PC-9 (cell line): ENCODE results near the gene MFRP. TPM values are rescaled to one million over a fixed set of nuclear protein-coding genes. Genes with fewer than 3 reads are reported as not detected.

Experiments
- BruUV-seq: library from RNA; stranded (reverse); fragments of 400-500 nt; replicated peaks from 2 replicates; lab custom pipeline; 2021; lab: Mats Ljungman, UMichigan
- CTCF ChIA-PET: fragments of 300-600 bp; sonication (Branson Sonifier 250); formaldehyde crosslinking; loops from one replicate; lab custom pipeline; 2022; ENCODE audit warnings: antibody characterized with exemption; lab: Charles Lee
- POLR2A ChIA-PET: fragments of 300-600 bp; sonication (Branson Sonifier 250); formaldehyde crosslinking; loops from one replicate; lab custom pipeline; 2022; ENCODE audit warnings: antibody characterized with exemption; ENCODE audit not compliant: unreplicated experiment; lab: Charles Lee
- DNase-seq, 2 experiments: peaks; one replicate each; pipeline versions ENCODE4 v3.0.0 to v3.0.0-alpha.2; 2015 to 2022; ENCODE audit warnings: mixed read lengths in 1 of 2
- H2AFZ ChIP-seq: fragments of 200-600 bp; sonication (generic); 2 replicates; pipeline ENCODE4 v1.8.1; 2017; ENCODE audit warnings: antibody characterized with exemption
- H3F3A ChIP-seq: fragments of 200-600 bp; sonication (generic); 2 replicates; pipeline ENCODE4 v1.8.1; 2017; ENCODE audit warnings: antibody characterized with exemption, mild to moderate bottlenecking, low read depth; ENCODE audit not compliant: insufficient read depth
- H3K27ac ChIP-seq: fragments of 200-600 bp; sonication (generic); 2 replicates; pipeline ENCODE4 v1.6.1; 2016; ENCODE audit warnings: mixed run types
- H3K27me3 ChIP-seq: fragments of 200-600 bp; sonication (generic); 2 replicates; pipeline ENCODE4 v1.6.1; 2016; ENCODE audit warnings: low read depth, mixed run types; ENCODE audit not compliant: insufficient read depth
- H3K36me3 ChIP-seq: fragments of 200-600 bp; sonication (generic); 2 replicates; pipeline ENCODE4 v1.6.1; 2016; ENCODE audit warnings: low read depth, mixed run types
- H3K4me1 ChIP-seq: fragments of 200-600 bp; sonication (generic); replicated peaks from 2 replicates; pipeline ENCODE4 v1.6.1; 2016; ENCODE audit warnings: mixed run types; ENCODE audit not compliant: insufficient read depth
- H3K4me2 ChIP-seq: fragments of 200-600 bp; sonication (generic); 2 replicates; pipeline ENCODE4 v1.6.1; 2017; ENCODE audit warnings: mixed run types
- H3K4me3 ChIP-seq: fragments of 200-600 bp; sonication (generic); 2 replicates; pipeline ENCODE4 v1.6.1; 2016; ENCODE audit warnings: mixed run types
- H3K79me2 ChIP-seq: fragments of 200-600 bp; sonication (generic); 2 replicates; pipeline ENCODE4 v1.6.1; 2017; ENCODE audit warnings: low read depth, mixed run types
- H3K9me2 ChIP-seq: fragments of 200-600 bp; sonication (generic); 2 replicates; pipeline ENCODE4 v1.8.1; 2017; ENCODE audit warnings: mild to moderate bottlenecking; ENCODE audit not compliant: insufficient read depth
- H3K9me3 ChIP-seq: fragments of 200-600 bp; sonication (generic); 2 replicates; pipeline ENCODE4 v1.8.1; 2016; ENCODE audit warnings: low read depth; ENCODE audit not compliant: insufficient read depth
- H4K20me1 ChIP-seq: fragments of 200-600 bp; sonication (generic); 2 replicates; pipeline ENCODE4 v1.8.1; 2017; ENCODE audit not compliant: insufficient read depth
- EZH2 ChIP-seq: fragments of 200-600 bp; sonication (generic); IDR thresholded peaks from 2 replicates; pipeline ENCODE4 v1.8.0; 2017; ENCODE audit warnings: antibody characterized with exemption, low read depth
- intact Hi-C: fragments of 100-400 bp; cut with micrococcal nuclease; formaldehyde crosslinking; loops from one replicate; pipeline ENCODE4 v1.10.0; 2022; ENCODE audit not compliant: unreplicated experiment
- total RNA-seq: library from RNA; stranded (reverse); gene quantifications from 2 replicates; pipeline ENCODE4 v1.2.3, GENCODE V29; 2021
- TF ChIP-seq, protein P1 (sequence below): fragments of 200-600 bp; sonication (generic); conservative IDR thresholded peaks from 2 replicates; pipeline ENCODE4 v1.6.1; 2017; ENCODE audit warnings: mixed run types, antibody characterized with exemption, mild to moderate bottlenecking, moderate library complexity

Gene MFRP
- total RNA-seq, 1 experiment from 2014 or later = not detected

DNA sequence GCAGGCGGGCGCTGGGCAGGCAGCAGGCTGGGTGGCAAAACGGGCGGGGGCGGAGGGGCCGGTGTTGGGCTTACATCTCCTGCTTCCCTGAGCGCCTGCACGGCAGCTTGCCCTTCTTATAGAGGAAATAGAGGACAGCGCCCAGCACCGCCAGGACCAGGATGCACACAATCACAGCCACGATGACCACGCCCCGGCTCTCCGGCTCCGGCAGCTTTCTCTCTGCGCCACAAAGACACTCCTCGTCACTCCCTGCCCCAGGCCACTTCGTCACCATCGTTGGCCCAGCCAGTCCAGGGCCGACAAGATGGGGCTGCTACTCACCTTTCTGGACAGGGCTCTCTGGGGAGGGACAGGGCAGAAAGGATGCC lies 35.8 kb downstream of the MFRP start:
- CTCF ChIA-PET = no interaction called here
- peaks cover 17% of the 10 kb centered on the region for H3F3A ChIP-seq
- no peaks in the 10 kb centered on the region for H4K20me1 ChIP-seq
- no peak overlapping the region for H3K4me3 ChIP-seq
- H3K36me3 ChIP-seq = no peaks in the 10 kb centered on the region
- H3K9me3 ChIP-seq = no peaks in the 10 kb centered on the region
- H3K9me2 ChIP-seq = no peaks in the 10 kb centered on the region
- no peaks in the 10 kb centered on the region for H3K79me2 ChIP-seq
- DNase-seq = no peak
- BruUV-seq = no TSS peak
- POLR2A ChIA-PET = no interaction called here
- H3K4me1 ChIP-seq = peaks cover 7% of the 10 kb centered on the region
- H3K27me3 ChIP-seq = 0 out of 2 replicates have a peak, but pooled peaks cover 2% of the 10 kb centered on the region
- H3K4me2 ChIP-seq = no peak overlapping the region
- no peak overlapping the region for H3K27ac ChIP-seq
- intact Hi-C loops = no loop called here
- TF ChIP-seq, protein P1, sequence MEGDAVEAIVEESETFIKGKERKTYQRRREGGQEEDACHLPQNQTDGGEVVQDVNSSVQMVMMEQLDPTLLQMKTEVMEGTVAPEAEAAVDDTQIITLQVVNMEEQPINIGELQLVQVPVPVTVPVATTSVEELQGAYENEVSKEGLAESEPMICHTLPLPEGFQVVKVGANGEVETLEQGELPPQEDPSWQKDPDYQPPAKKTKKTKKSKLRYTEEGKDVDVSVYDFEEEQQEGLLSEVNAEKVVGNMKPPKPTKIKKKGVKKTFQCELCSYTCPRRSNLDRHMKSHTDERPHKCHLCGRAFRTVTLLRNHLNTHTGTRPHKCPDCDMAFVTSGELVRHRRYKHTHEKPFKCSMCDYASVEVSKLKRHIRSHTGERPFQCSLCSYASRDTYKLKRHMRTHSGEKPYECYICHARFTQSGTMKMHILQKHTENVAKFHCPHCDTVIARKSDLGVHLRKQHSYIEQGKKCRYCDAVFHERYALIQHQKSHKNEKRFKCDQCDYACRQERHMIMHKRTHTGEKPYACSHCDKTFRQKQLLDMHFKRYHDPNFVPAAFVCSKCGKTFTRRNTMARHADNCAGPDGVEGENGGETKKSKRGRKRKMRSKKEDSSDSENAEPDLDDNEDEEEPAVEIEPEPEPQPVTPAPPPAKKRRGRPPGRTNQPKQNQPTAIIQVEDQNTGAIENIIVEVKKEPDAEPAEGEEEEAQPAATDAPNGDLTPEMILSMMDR = no peak
- TF ChIP-seq EZH2 = no peak
- no peak overlapping the region for H2AFZ ChIP-seq

GRCh38 chr11:119309953-119310681 lies 36.4 kb downstream of the MFRP start:
- Histone ChIP-seq H2AFZ (no peak overlapping the region), H3K4me1 (peaks cover 1% of the 10 kb centered on the region; the same call in 1 of the 2 replicates), H3F3A (peaks cover 17% of the 10 kb centered on the region), H3K4me2 (no peak overlapping the region), H3K9me3 (no peaks in the 10 kb centered on the region), H3K79me2 (no peaks in the 10 kb centered on the region), H4K20me1 (no peaks in the 10 kb centered on the region), H3K9me2 (no peaks in the 10 kb centered on the region), H3K27me3 (no peaks in the 10 kb centered on the region), H3K4me3 (no peak overlapping the region), H3K36me3 (no peaks in the 10 kb centered on the region), H3K27ac (no peak overlapping the region)
- intact Hi-C loops = no loop called here
- CTCF ChIA-PET = no interaction called here
- no TSS peak for BruUV-seq
- POLR2A ChIA-PET = no interaction called here
- DNase-seq = no peak
- no peak for TF ChIP-seq EZH2
- TF ChIP-seq, protein P1 = no peak

- H4K20me1 ChIP-seq = no peaks in the 10 kb centered on the region
- no peaks in the 10 kb centered on the region for H3K27me3 ChIP-seq
- no TSS peak for BruUV-seq
- no peak for DNase-seq
- H3K4me1 ChIP-seq = no peaks in the 10 kb centered on the region
- no peak overlapping the region for H2AFZ ChIP-seq
- no peaks in the 10 kb centered on the region for H3K36me3 ChIP-seq
- H3K4me3 ChIP-seq = no peak overlapping the region
- TF ChIP-seq, protein P1 = no peak
- no peak for TF ChIP-seq EZH2
- H3K9me3 ChIP-seq = no peaks in the 10 kb centered on the region
- intact Hi-C loops = no loop called here
- H3K9me2 ChIP-seq = no peaks in the 10 kb centered on the region
- peaks cover 17% of the 10 kb centered on the region for H3F3A ChIP-seq
- H3K4me2 ChIP-seq = no peak overlapping the region
- ChIA-PET CTCF (interaction anchor here (1.0 kb wide), 1 partner anchor 14 kb away, joined by 3 read pairs; no protein-coding TSS in a partner anchor), POLR2A (no interaction called here)
- no peaks in the 10 kb centered on the region for H3K79me2 ChIP-seq
- no peak overlapping the region for H3K27ac ChIP-seq
Observed at GRCh38 chr11:119309411-119309810, 37.1 kb downstream of the MFRP start.
